ENCODE data around the gene GRIN2A.

Gene GRIN2A

GRCh38 chr16:10107081-10107480 lies 75.1 kb downstream of the GRIN2A start:
- Histone ChIP-seq H3K9ac (ENCODE audit: insufficient read length, low read depth) (no peak overlapping the region), H3K36me3 (ENCODE audit: insufficient read depth, insufficient read length, low read length) (no peaks in the 10 kb centered on the region), H3K4me1 (ENCODE audit: insufficient read depth, insufficient read length) (peaks cover 2% of the 10 kb centered on the region), H3K27me3 (ENCODE audit: insufficient read depth, insufficient read length) (no peaks in the 10 kb centered on the region), H3K4me3 (ENCODE audit: insufficient read length, low read depth) (no peak overlapping the region), H3K9me3 (ENCODE audit: insufficient read depth, low read length) (peaks cover 8% of the 10 kb centered on the region; the same call in 1 of the 2 replicates)
- DNase-seq (ENCODE audit: low read depth, low spot score), result no peak
- TF ChIP-seq ZNF274 (IDR thresholded peaks at IDR 0.05; ENCODE audit: low read depth, low read length), result no peak
- no peak for TF ChIP-seq YY1 (IDR thresholded peaks at IDR 0.05; ENCODE audit: insufficient read depth, insufficient read length)
- TF ChIP-seq SUZ12 (IDR thresholded peaks at IDR 0.05; ENCODE audit: extremely low read depth, insufficient read depth, insufficient read length), result no peak

- Histone ChIP-seq H3K4me3 (ENCODE audit: insufficient read length, low read depth) (no peak overlapping the region), H3K27me3 (ENCODE audit: insufficient read depth, insufficient read length) (no peaks in the 10 kb centered on the region), H3K36me3 (ENCODE audit: insufficient read depth, insufficient read length, low read length) (no peaks in the 10 kb centered on the region), H3K9me3 (ENCODE audit: insufficient read depth, low read length) (peaks cover 9% of the 10 kb centered on the region; the same call in 1 of the 2 replicates), H3K9ac (ENCODE audit: insufficient read length, low read depth) (no peak overlapping the region), H3K4me1 (ENCODE audit: insufficient read depth, insufficient read length) (peaks cover 2% of the 10 kb centered on the region)
- TF ChIP-seq ZNF274 (IDR thresholded peaks at IDR 0.05; ENCODE audit: low read depth, low read length) (no peak), SUZ12 (IDR thresholded peaks at IDR 0.05; ENCODE audit: extremely low read depth, insufficient read depth, insufficient read length) (no peak), YY1 (IDR thresholded peaks at IDR 0.05; ENCODE audit: insufficient read depth, insufficient read length) (no peak)
- no peak for DNase-seq (ENCODE audit: low read depth, low spot score)
These were observed 78.5 kb downstream of the GRIN2A start for GRCh38 chr16:10103700-10104099.

GRCh38 chr16:10103118-10103517 lies 79.1 kb downstream of the GRIN2A start:
- H3K36me3 ChIP-seq (ENCODE audit: insufficient read depth, insufficient read length, low read length), result no peaks in the 10 kb centered on the region
- H3K4me3 ChIP-seq (ENCODE audit: insufficient read length, low read depth), result no peak overlapping the region
- H3K9me3 ChIP-seq (ENCODE audit: insufficient read depth, low read length), result peaks cover 9% of the 10 kb centered on the region; the same call in 1 of the 2 replicates
- DNase-seq (ENCODE audit: low read depth, low spot score), result no peak
- H3K9ac ChIP-seq (ENCODE audit: insufficient read length, low read depth), result no peak overlapping the region
- H3K4me1 ChIP-seq (ENCODE audit: insufficient read depth, insufficient read length), result peaks cover 2% of the 10 kb centered on the region
- TF ChIP-seq YY1 (IDR thresholded peaks at IDR 0.05; ENCODE audit: insufficient read depth, insufficient read length), result no peak
- TF ChIP-seq ZNF274 (IDR thresholded peaks at IDR 0.05; ENCODE audit: low read depth, low read length), result no peak
- no peak for TF ChIP-seq SUZ12 (IDR thresholded peaks at IDR 0.05; ENCODE audit: extremely low read depth, insufficient read depth, insufficient read length)
- H3K27me3 ChIP-seq (ENCODE audit: insufficient read depth, insufficient read length), result no peaks in the 10 kb centered on the region

- TF ChIP-seq SUZ12 (IDR thresholded peaks at IDR 0.05; ENCODE audit: extremely low read depth, insufficient read depth, insufficient read length), result no peak
- TF ChIP-seq YY1 (IDR thresholded peaks at IDR 0.05; ENCODE audit: insufficient read depth, insufficient read length), result no peak
- no peak for TF ChIP-seq ZNF274 (IDR thresholded peaks at IDR 0.05; ENCODE audit: low read depth, low read length)
- no peak for DNase-seq (ENCODE audit: low read depth, low spot score)
- no peak overlapping the region for H3K4me3 ChIP-seq (ENCODE audit: insufficient read length, low read depth)
- H3K9ac ChIP-seq (ENCODE audit: insufficient read length, low read depth), result no peak overlapping the region
- no peaks in the 10 kb centered on the region for H3K36me3 ChIP-seq (ENCODE audit: insufficient read depth, insufficient read length, low read length)
- H3K9me3 ChIP-seq (ENCODE audit: insufficient read depth, low read length), result peaks cover 9% of the 10 kb centered on the region; the same call in 1 of the 2 replicates
- no peaks in the 10 kb centered on the region for H3K27me3 ChIP-seq (ENCODE audit: insufficient read depth, insufficient read length)
- H3K4me1 ChIP-seq (ENCODE audit: insufficient read depth, insufficient read length), result no peaks in the 10 kb centered on the region
These were observed 81.4 kb downstream of the GRIN2A start for GRCh38 chr16:10100829-10101228.

GRCh38 chr16:10098991-10099390 lies 83.2 kb downstream of the GRIN2A start:
- DNase-seq (ENCODE audit: low read depth, low spot score), result no peak
- Histone ChIP-seq H3K36me3 (ENCODE audit: insufficient read depth, insufficient read length, low read length) (no peaks in the 10 kb centered on the region), H3K27me3 (ENCODE audit: insufficient read depth, insufficient read length) (no peaks in the 10 kb centered on the region), H3K4me3 (ENCODE audit: insufficient read length, low read depth) (no peak overlapping the region), H3K9me3 (ENCODE audit: insufficient read depth, low read length) (peaks cover 9% of the 10 kb centered on the region; the same call in 1 of the 2 replicates), H3K4me1 (ENCODE audit: insufficient read depth, insufficient read length) (no peaks in the 10 kb centered on the region), H3K9ac (ENCODE audit: insufficient read length, low read depth) (no peak overlapping the region)
- TF ChIP-seq SUZ12 (IDR thresholded peaks at IDR 0.05; ENCODE audit: extremely low read depth, insufficient read depth, insufficient read length) (no peak), ZNF274 (IDR thresholded peaks at IDR 0.05; ENCODE audit: low read depth, low read length) (no peak)

- no peaks in the 10 kb centered on the region for H3K36me3 ChIP-seq (ENCODE audit: insufficient read depth, insufficient read length, low read length)
- H3K4me3 ChIP-seq (ENCODE audit: insufficient read length, low read depth), result no peak overlapping the region
- no peaks in the 10 kb centered on the region for H3K4me1 ChIP-seq (ENCODE audit: insufficient read depth, insufficient read length)
- TF ChIP-seq SUZ12 (IDR thresholded peaks at IDR 0.05; ENCODE audit: extremely low read depth, insufficient read depth, insufficient read length) (no peak), ZNF274 (IDR thresholded peaks at IDR 0.05; ENCODE audit: low read depth, low read length) (no peak), YY1 (IDR thresholded peaks at IDR 0.05; ENCODE audit: insufficient read depth, insufficient read length) (no peak)
- DNase-seq (ENCODE audit: low read depth, low spot score), result no peak
- no peak overlapping the region for H3K9ac ChIP-seq (ENCODE audit: insufficient read length, low read depth)
- 0 out of 2 replicates have a peak, but pooled peaks cover 3% of the 10 kb centered on the region for H3K9me3 ChIP-seq (ENCODE audit: insufficient read depth, low read length)
- no peaks in the 10 kb centered on the region for H3K27me3 ChIP-seq (ENCODE audit: insufficient read depth, insufficient read length)
These were observed 85.0 kb downstream of the GRIN2A start for GRCh38 chr16:10097271-10097670.

GRCh38 chr16:10093576-10093975 lies 88.7 kb downstream of the GRIN2A start:
- Histone ChIP-seq H3K27me3 (ENCODE audit: insufficient read depth, insufficient read length) (no peaks in the 10 kb centered on the region), H3K4me3 (ENCODE audit: insufficient read length, low read depth) (no peak overlapping the region), H3K9me3 (ENCODE audit: insufficient read depth, low read length) (no peaks in the 10 kb centered on the region), H3K36me3 (ENCODE audit: insufficient read depth, insufficient read length, low read length) (no peaks in the 10 kb centered on the region), H3K9ac (ENCODE audit: insufficient read length, low read depth) (no peak overlapping the region), H3K4me1 (ENCODE audit: insufficient read depth, insufficient read length) (no peaks in the 10 kb centered on the region)
- TF ChIP-seq ZNF274 (IDR thresholded peaks at IDR 0.05; ENCODE audit: low read depth, low read length), result no peak
- TF ChIP-seq SUZ12 (IDR thresholded peaks at IDR 0.05; ENCODE audit: extremely low read depth, insufficient read depth, insufficient read length), result no peak
- no peak for TF ChIP-seq YY1 (IDR thresholded peaks at IDR 0.05; ENCODE audit: insufficient read depth, insufficient read length)
- no peak for DNase-seq (ENCODE audit: low read depth, low spot score)

Data from NT2/D1 (cell line).